Stimulated activated CD8-positive, alpha-beta memory T cell treated with anti-CD3 and anti-CD28 coated beads, Interleukin-15, amount 100 ng/mL, for 1 hour (primary cell): Measurements from ENCODE around the gene BBS9.

Experiments
- DNase-seq: peaks from one replicate; pipeline ENCODE4 v3.0.0-alpha.2; 2020; ENCODE audit warnings: low read depth

Gene BBS9

DNA sequence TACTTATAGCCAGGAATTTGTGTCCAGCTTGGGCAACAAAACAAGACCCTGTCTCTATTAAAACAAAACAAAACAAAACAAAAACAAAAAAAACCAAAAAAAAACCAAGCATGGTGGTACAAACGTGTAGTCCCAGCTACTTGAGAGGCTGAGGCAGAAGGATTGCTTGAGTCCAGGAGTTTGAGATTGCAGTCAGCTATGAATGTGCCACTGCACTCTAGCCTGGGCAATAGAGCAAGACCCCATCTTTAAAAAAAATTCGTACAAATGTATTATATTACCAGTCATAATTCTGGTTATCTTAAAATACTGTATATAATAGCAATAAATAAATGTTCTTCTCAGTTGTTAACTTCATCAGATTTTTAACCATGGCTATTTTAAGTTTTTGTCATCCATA is 2.3 kb upstream of the BBS9 start:
- no peak for DNase-seq

- no peak for DNase-seq
Measured at GRCh38 chr7:33128631-33128989, 754 bp upstream of the BBS9 start.

DNA sequence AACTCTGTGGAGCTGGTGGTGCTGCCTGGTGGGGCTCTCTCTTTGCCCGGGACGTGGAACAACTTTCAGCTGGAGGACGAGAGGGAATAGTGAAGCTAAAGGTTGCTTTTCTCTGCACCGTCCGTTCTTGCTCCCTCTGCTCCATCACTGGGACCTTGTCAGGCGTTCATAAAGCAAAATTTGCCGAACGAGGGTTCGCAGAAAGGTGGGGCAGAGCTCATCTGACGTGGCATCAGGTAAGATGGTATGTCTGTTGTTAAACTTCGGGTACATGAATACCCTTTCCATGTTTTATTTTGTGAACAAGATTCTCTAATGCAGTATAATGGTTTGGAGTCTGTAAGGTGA is 416 bp downstream of the BBS9 start:
- no peak for DNase-seq

DNA sequence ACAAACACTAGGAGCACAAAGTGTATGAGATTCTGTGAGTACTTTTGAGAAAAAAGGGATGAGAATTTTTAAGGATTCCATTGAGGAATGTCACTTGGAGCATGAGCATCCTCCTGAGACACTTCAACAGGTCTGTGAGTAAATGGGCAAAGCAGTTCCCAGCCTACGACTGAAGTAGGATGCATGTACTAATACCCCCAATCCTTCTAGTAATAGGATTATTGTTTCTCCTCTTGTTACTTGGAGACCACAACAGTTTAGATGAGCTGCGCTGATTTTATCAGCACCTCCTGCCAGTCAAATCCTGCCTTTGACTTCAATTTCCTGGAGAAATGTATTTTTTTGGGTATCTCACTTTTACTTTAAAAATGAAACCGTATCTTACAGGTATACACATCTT is 820 bp downstream of the BBS9 start:
- DNase-seq: no peak

- DNase-seq: no peak
Measured at GRCh38 chr7:33137103-33137502, 7.7 kb downstream of the BBS9 start.

- DNase-seq: no peak
Measured at GRCh38 chr7:33142585-33142984, 13.2 kb downstream of the BBS9 start.

GRCh38 chr7:33143996-33144718 is 14.8 kb downstream of the BBS9 start:
- no peak for DNase-seq

DNA sequence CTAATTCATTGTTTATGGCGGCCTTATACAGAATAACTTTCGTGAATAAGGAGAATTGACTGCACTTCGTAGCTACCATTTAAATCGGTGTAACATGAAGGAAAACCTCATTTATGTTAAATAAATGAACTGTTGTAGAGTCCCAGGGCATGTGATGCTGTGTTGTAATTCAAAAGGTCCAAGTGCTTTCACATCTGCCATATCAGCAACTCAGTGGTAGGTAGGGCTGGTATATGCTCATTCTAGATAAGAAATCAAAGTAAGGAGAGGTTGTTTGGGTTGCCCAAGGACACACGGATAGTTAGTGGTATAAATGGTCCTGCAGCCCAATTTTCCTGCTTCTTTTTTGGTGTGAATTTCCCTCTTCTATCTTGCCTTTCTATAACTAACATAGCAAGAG is 15.8 kb downstream of the BBS9 start:
- no peak for DNase-seq

DNA sequence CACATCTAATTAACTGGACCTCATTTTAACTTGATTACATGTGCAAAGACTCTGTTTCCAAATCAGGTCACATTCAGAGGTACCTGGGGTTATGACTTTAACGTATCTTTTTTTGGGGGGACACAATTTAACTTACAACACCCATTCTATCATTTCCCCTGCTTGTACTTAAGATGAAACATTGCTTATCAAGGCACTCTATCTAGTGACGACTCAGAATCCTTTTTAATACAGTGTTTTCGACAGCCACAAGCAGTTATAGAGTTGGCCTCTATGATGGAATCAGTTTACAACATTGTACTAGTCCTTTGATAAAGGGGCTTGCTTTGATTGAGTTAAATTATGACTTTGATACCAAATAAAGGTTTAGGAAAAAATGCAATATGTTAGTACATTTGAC is 22.7 kb downstream of the BBS9 start:
- DNase-seq: no peak

DNA sequence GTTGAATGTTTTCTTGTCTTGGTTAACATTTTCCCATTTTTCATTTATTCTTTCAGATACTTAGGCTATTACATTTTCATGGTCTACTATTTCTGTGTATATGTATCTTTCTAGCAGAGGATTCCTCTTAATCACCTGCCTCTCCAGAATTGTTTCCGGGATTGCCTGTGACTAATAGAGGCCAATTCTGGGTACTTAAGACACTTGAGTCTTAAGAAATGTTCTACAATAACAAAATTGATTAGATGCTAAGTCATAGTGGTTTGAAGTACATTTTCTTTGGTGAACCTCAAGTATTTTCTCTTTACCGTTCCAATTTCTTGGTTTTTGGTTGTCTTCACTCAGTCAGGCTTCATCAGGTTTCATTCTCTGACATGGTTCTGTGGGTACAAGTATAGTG is 26.4 kb downstream of the BBS9 start:
- no peak for DNase-seq

DNA sequence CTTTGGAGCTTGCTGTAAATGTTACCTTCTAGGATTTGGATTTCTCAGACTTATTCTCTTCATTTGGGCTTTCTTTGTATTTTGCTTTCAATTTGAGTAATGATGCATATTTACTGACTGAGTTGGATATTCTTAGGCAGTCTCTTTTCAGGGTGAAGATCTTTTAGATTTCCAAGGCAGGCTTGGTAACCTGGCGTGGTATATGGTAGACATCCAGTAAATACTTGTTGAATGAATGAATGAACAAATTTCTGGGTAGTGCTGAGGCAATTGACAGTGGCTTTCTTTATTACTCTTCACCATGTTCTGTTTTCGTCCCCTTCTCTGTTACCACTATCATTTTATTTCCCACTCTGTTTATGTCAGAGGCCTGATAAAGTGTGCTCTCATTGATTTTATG is 27.1 kb downstream of the BBS9 start:
- DNase-seq: no peak

- no peak for DNase-seq
Measured at GRCh38 chr7:33157311-33157710, 27.9 kb downstream of the BBS9 start.

- DNase-seq: no peak
Measured at GRCh38 chr7:33157781-33158180, 28.4 kb downstream of the BBS9 start.

GRCh38 chr7:33177876-33178275 is 48.5 kb downstream of the BBS9 start:
- DNase-seq: no peak

DNA sequence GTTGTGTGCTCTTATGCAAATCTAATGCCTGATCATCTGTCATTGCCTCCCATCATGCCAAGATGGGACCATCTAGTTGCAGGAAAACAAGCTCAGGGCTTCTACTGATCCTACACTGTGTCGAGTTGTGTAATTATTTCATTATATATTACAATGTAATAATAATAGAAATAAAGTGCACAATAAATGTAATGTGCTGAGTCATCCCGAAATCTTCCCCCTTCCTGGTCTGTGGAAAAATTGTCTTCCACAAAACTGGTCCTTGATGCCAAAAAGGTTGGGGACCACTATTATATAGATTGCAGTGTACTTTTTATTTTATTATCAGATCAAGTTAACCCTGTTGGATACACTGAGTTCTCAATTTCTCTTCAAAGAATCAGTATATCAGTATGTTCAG is 50.2 kb downstream of the BBS9 start:
- no peak for DNase-seq

- DNase-seq: no peak
Measured at GRCh38 chr7:33183504-33183903, 54.1 kb downstream of the BBS9 start.

DNA sequence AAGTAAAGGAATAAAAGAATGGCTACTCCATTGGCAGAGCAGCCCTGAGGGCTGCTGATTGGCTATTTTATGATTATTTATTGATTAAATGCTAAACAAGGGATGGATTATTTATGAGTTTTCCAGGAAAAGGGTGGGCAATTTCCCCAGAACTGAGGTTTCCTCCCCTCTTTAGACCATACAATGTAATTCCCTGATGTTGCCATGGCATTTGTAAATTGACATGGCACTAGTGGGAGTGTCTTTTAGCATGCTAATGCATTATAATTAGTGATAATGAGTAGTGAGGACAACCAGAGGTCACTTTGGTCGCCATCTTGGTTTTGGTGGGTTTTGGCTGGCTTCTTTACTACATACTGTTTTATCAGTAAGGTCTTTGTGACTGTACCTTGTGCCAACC is 55.5 kb downstream of the BBS9 start:
- DNase-seq: no peak

DNA sequence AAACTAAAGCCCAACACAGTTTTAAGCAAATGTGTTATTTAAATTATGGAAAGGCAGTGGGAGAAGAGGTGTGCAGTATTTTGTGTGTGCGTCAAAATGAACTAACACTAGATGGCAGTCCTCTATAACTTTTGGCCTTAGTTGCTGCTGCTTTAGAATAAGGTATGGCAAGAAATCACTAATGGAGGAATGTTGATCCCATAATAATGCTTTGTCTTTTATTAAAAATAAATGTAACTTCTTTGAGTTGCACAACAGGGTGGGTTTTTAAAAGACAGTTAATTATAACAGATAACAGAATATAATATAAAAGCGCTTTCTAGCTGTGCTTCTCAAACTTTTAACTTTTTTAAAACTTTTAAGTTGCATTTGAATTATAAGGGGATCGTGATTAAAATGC is 56.4 kb downstream of the BBS9 start:
- DNase-seq: no peak

DNA sequence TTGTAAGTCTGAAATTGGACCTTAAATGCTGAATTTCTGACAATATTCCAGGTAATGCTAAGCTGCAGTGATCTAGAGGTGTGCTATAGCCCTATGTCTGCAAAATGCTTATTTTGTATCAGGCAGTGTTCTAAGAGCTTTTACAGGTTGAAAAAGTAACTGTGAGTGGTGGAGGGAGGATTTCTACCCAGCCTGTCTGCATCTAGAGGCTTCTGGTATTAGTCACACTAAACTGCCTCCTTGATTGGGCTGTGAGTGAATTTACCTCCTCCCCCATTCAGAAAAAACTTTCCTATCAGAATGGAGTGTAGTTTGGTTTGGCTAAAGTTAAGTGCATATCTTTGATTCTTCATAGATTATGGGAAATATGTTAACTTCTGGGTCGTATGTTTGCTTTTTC is 56.8 kb downstream of the BBS9 start:
- no peak for DNase-seq

- no peak for DNase-seq
Measured at GRCh38 chr7:33190688-33191304, 61.4 kb downstream of the BBS9 start.

GRCh38 chr7:33191340-33191739 is 62.0 kb downstream of the BBS9 start:
- no peak for DNase-seq

DNA sequence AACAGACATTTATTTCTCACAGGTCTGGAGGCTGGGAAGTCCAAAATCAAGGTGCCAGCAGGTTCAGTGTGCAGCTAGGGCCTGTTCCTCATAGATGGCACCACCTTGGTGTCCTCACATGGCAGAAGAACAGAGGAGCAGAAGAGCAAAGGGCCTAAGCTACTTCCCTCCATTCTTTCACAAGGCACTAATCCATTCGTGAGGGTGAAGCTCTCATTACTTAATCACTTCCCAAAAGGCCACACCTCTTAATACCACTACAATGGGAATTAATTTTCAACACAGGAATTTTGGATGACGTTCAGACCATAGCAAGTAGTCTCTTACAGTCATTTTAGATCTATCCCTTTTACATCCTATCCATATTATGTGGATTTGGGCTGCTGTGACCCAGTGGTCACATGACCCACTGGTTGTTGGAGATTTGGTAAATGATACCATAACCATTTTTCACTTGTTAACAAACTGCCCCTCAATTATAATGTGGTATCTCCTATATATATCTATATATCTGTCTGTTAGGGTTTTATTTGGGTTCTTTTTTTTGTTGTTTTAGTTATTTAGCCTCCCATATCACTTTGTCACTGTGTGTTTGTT is 63.4 kb downstream of the BBS9 start:
- no peak for DNase-seq

- DNase-seq: no peak
Measured at GRCh38 chr7:33193308-33193864, 64.0 kb downstream of the BBS9 start.

- no peak for DNase-seq
Measured at GRCh38 chr7:33195264-33195663, 65.9 kb downstream of the BBS9 start.
